Activated B cell treated with CpG ODN at 0.5 μM for 24 hours (primary cell): ENCODE results near the gene ANO1. TPM values are rescaled to one million over a fixed set of nuclear protein-coding genes. Genes with fewer than 3 reads are reported as not detected.

Experiments used
- ATAC-seq: fragments of 200-7000 bp; cut with Tn5 transposase; one replicate; pipeline ENCODE4 v1.10.0; 2021; ENCODE audit warnings: low read depth, mild to moderate bottlenecking, moderate library complexity
- CTCF ChIA-PET: fragments of 350-600 bp; sonication (Branson Sonifier 250); formaldehyde crosslinking; loops from one replicate; lab custom pipeline; 2021; ENCODE audit warnings: antibody characterized with exemption; lab: Charles Lee
- POLR2A ChIA-PET: fragments of 350-600 bp; sonication (Branson Sonifier 250); formaldehyde crosslinking; loops from one replicate; lab custom pipeline; 2021; ENCODE audit warnings: antibody characterized with exemption; lab: Charles Lee
- DNase-seq: peaks from one replicate; pipeline ENCODE4 v3.0.0; 2022
- H3K27ac Mint-ChIP-seq: one replicate; pipeline ENCODE4 v1.8.0; 2020; ENCODE audit warnings: mixed read lengths
- H3K27me3 Mint-ChIP-seq: one replicate; pipeline ENCODE4 v1.8.0; 2021; ENCODE audit warnings: mixed read lengths
- H3K36me3 Mint-ChIP-seq: one replicate; pipeline ENCODE4 v1.8.0; 2021; ENCODE audit warnings: low read depth, mixed read lengths
- H3K4me1 Mint-ChIP-seq: one replicate; pipeline ENCODE4 v1.8.0; 2021; ENCODE audit warnings: mixed read lengths
- H3K4me3 Mint-ChIP-seq: one replicate; pipeline ENCODE4 v1.8.0; 2020; ENCODE audit warnings: mild to moderate bottlenecking, mixed read lengths
- H3K9me3 Mint-ChIP-seq: one replicate; pipeline ENCODE4 v1.8.0; 2020; ENCODE audit warnings: mixed read lengths
- intact Hi-C: fragments of 100-400 bp; cut with micrococcal nuclease; formaldehyde crosslinking; loops from one replicate; pipeline ENCODE4 v1.15.1; 2024
- total RNA-seq: library from RNA; stranded (reverse); gene quantifications from 2 replicates; pipeline ENCODE4 v1.2.3, GENCODE V29; 2022
- TF ChIP-seq, protein P1 (sequence below): fragments of 200-600 bp; IDR thresholded peaks from one replicate; pipeline ENCODE4 v1.8.0; 2022; ENCODE audit warnings: antibody characterized with exemption, mild to moderate bottlenecking

ANO1 gene
- total RNA-seq, 1 donor from 2014 or later: not detected

DNA sequence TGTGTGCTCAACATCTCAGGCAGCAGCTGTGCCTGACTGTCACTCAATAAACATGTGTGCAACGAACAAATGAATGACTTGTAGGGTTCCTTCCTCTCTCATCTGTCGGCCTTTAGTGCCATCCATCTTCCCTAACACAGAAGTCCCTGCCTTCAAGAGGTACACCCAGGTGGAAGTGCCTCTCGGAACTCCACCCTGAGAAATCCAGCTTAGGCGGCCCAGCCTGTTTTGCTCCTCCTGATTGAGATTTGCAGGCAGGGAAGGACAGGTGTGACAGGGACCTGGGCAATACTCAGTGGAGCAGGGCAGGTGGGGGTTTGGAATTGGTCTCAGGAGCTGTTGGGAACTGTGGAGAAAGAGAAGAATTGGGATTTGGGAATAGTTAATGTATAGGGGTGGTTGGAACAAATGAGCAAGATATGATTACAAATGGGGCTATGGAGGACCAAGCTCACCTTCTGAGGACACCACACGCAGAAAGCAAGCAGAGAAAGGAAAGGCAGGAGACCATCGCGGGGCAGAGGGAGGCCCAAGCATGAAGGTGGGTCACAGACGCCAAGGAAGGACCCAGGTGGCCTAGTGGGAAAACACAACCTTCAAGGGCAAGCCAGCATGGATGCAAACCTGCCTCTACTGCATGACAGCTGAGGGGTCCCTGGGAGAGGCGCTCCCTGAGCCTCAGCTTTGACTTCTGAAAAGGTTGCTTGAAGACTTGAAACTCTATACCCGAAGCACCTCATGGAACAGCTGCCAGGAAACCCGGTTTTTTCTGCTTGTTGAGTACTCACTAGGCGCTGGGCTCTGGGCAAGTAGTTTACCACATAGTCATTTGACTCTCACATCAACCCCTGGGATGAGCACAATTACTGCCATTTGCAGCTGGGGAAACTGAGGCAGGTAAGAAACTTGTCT is 40.9 kb upstream of the ANO1 start:
- DNase-seq (no peak), ATAC-seq (no peak)
- CTCF ChIA-PET: no interaction called here
- TF ChIP-seq, protein P1, sequence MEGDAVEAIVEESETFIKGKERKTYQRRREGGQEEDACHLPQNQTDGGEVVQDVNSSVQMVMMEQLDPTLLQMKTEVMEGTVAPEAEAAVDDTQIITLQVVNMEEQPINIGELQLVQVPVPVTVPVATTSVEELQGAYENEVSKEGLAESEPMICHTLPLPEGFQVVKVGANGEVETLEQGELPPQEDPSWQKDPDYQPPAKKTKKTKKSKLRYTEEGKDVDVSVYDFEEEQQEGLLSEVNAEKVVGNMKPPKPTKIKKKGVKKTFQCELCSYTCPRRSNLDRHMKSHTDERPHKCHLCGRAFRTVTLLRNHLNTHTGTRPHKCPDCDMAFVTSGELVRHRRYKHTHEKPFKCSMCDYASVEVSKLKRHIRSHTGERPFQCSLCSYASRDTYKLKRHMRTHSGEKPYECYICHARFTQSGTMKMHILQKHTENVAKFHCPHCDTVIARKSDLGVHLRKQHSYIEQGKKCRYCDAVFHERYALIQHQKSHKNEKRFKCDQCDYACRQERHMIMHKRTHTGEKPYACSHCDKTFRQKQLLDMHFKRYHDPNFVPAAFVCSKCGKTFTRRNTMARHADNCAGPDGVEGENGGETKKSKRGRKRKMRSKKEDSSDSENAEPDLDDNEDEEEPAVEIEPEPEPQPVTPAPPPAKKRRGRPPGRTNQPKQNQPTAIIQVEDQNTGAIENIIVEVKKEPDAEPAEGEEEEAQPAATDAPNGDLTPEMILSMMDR: no peak
- intact Hi-C loops: no loop called here
- Mint-ChIP-seq H3K4me3 (no peak overlapping the region), H3K9me3 (peaks cover 10% of the 10 kb centered on the region), H3K36me3 (no peaks in the 10 kb centered on the region), H3K27ac (no peak overlapping the region), H3K27me3 (peaks cover 3% of the 10 kb centered on the region), H3K4me1 (no peaks in the 10 kb centered on the region)
- POLR2A ChIA-PET: no interaction called here

DNA sequence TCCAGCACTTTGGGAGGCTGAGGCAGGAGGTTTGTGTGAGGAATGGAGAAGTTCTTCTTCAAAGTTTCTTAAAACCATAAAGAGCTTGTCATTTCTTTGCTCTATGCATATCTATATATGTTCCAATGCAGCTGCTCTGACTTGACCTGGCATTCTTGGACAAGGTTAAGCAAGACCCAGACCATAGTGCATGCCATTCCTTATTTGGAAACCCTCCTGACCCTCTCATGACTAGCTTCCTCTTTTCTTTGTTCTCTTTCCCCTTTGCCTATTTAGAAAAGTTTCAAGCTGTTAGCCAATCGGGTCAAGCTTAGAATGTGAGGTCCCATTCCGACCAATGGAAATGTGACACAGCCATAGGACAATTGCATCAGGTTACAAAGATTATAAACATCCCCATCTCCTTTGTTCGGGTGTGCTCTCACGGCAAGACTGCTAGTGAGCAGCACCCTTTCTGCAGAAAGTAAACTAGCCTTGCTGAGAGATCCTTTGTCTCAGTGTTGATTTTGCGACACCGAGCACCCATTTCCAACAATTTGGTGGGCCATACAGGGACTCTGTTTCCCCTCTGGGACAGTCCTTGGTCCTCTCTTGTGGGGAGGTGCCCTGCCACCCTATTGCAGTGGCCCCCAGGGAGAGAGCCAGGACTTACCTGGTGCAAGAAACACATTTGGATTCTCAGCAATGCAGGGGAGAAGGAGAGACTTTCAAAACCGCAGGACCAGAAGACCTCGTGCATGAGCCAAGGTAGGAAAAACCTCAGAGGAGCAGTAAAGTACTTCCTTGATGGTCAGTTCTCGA is 39.9 kb upstream of the ANO1 start:
- Mint-ChIP-seq H3K27me3 (peaks cover 2% of the 10 kb centered on the region), H3K9me3 (peaks cover 17% of the 10 kb centered on the region), H3K4me1 (no peaks in the 10 kb centered on the region), H3K27ac (no peak overlapping the region), H3K4me3 (no peak overlapping the region), H3K36me3 (peaks cover 2% of the 10 kb centered on the region)
- POLR2A ChIA-PET: no interaction called here
- CTCF ChIA-PET: no interaction called here
- ATAC-seq (no peak), DNase-seq (no peak)
- TF ChIP-seq, protein P1: no peak
- intact Hi-C loops: no loop called here

DNA sequence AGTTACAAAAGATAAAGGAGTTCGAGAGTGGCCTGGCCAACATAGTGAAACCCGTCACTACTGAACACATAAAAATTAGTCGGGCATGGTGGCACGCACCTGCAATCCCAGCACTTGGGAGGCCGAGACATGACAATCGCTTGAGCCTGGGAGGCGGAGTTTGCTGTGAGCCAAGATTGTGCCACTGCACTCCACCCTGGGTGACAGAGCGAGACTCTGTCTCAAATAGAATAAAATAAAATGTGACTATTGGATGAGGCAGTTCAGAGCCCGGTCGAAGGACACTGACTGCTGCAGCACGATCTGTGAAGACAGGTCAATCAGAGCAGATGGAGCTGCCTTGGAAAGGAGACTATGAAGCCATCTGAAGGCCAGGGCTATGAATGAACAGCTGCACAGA is 37.7 kb upstream of the ANO1 start:
- intact Hi-C loops: no loop called here
- DNase-seq (no peak), ATAC-seq (no peak)
- Mint-ChIP-seq H3K27me3 (peaks cover 5% of the 10 kb centered on the region), H3K36me3 (peaks cover 2% of the 10 kb centered on the region), H3K4me3 (no peak overlapping the region), H3K27ac (no peak overlapping the region), H3K9me3 (peaks cover 18% of the 10 kb centered on the region), H3K4me1 (no peaks in the 10 kb centered on the region)
- CTCF ChIA-PET: no interaction called here
- POLR2A ChIA-PET: no interaction called here
- TF ChIP-seq, protein P1: no peak

DNA sequence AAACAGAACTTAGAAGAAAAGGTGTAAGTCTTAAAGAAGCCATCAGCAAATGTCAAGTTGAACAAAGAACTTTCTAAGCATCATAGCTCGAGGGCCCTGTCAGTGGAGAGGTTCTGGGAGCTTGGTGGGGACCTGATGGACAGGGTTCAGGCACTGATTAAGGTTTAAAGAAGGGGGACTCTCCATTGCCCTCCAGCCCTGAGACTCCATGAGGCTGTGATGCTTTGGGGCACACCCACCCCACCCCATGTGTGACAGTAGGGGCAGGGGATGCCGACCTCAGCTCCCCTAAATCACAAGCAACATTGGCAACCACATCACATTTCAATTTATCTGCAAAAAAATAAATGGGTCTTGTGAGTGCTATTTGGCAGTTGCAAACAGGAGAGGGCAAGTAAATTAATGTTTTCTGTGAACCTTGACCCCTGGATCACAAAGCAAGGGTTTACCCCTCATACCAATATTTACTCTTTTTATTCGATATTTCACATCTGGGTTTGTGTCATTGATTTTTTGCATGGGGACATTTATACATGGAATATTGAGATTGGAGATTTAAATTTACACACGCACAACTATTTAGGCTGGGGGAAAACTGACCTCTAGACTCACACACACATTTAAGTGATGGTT is 37.1 kb upstream of the ANO1 start:
- Mint-ChIP-seq H3K36me3 (peaks cover 2% of the 10 kb centered on the region), H3K27me3 (peaks cover 10% of the 10 kb centered on the region), H3K4me3 (no peak overlapping the region), H3K9me3 (peaks cover 18% of the 10 kb centered on the region), H3K4me1 (no peaks in the 10 kb centered on the region), H3K27ac (no peak overlapping the region)
- ATAC-seq (no peak), DNase-seq (no peak)
- TF ChIP-seq, protein P1: no peak
- ChIA-PET POLR2A (no interaction called here), CTCF (no interaction called here)
- intact Hi-C loops: no loop called here

DNA sequence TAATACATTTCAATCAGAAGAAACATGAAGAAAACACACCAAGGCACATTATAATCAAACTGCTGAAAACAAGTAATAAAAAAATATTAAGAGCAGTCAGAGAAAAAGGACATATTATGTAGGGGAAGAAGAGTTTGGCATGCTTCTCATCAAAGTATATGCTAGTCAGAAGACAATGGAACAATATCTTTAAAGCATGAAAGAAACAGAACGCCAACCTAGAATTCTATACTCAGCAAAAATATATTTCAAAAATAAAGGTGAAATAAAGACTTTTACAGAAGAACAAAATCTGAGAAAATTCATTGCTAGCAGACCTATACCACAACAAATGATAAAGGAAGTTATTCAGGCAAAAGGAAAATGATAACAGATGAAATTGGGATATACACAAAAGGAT is 34.6 kb upstream of the ANO1 start:
- ATAC-seq: no peak
- intact Hi-C loops: no loop called here
- Mint-ChIP-seq H3K9me3 (peaks cover 14% of the 10 kb centered on the region), H3K4me1 (no peaks in the 10 kb centered on the region), H3K36me3 (peaks cover 2% of the 10 kb centered on the region), H3K27me3 (peaks cover 15% of the 10 kb centered on the region), H3K4me3 (no peak overlapping the region), H3K27ac (no peak overlapping the region)
- DNase-seq: no peak
- POLR2A ChIA-PET: no interaction called here
- CTCF ChIA-PET: no interaction called here
- TF ChIP-seq, protein P1: no peak
